Measurements from ENCODE around the gene HGFAC.

Gene HGFAC

GRCh38 chr4:3411676-3412075 is 30.1 kb upstream of the HGFAC start:
- DNase-seq = no peak

GRCh38 chr4:3412257-3413020 is 29.3 kb upstream of the HGFAC start:
- DNase-seq = no peak

GRCh38 chr4:3413217-3413671 is 28.5 kb upstream of the HGFAC start:
- DNase-seq = no peak

- DNase-seq = no peak
Observed at GRCh38 chr4:3413675-3414420, 27.9 kb upstream of the HGFAC start.

- no peak for DNase-seq
Observed at GRCh38 chr4:3414421-3415279, 27.1 kb upstream of the HGFAC start.

- DNase-seq = no peak
Observed at GRCh38 chr4:3415471-3416141, 26.2 kb upstream of the HGFAC start.

GRCh38 chr4:3416270-3416669 is 25.5 kb upstream of the HGFAC start:
- DNase-seq = no peak

GRCh38 chr4:3416821-3417221 is 24.9 kb upstream of the HGFAC start:
- DNase-seq = no peak

GRCh38 chr4:3417448-3417847 is 24.3 kb upstream of the HGFAC start:
- no peak for DNase-seq

GRCh38 chr4:3418029-3418762 is 23.6 kb upstream of the HGFAC start:
- no peak for DNase-seq

GRCh38 chr4:3419836-3420605 is 21.7 kb upstream of the HGFAC start:
- no peak for DNase-seq

GRCh38 chr4:3420606-3420955 is 21.2 kb upstream of the HGFAC start:
- no peak for DNase-seq

- DNase-seq = no peak
Observed at GRCh38 chr4:3420956-3421355, 20.8 kb upstream of the HGFAC start.

GRCh38 chr4:3421470-3421869 is 20.3 kb upstream of the HGFAC start:
- DNase-seq = no peak

GRCh38 chr4:3422241-3422801 is 19.4 kb upstream of the HGFAC start:
- no peak for DNase-seq

GRCh38 chr4:3422808-3423297 is 18.9 kb upstream of the HGFAC start:
- no peak for DNase-seq

GRCh38 chr4:3423406-3423805 is 18.4 kb upstream of the HGFAC start:
- DNase-seq = no peak

- DNase-seq = no peak
Observed at GRCh38 chr4:3423952-3424351, 17.8 kb upstream of the HGFAC start.

- no peak for DNase-seq
Observed at GRCh38 chr4:3424522-3425095, 17.2 kb upstream of the HGFAC start.

GRCh38 chr4:3426465-3427133 is 15.2 kb upstream of the HGFAC start:
- no peak for DNase-seq

All from activated CD4-positive, alpha-beta T cell treated with anti-CD3 and anti-CD28 coated beads, Interleukin-2, amount 50 U/mL, for 1 hour (primary cell).